ENCODE results near the gene ZP1.

ZP1 gene

DNA sequence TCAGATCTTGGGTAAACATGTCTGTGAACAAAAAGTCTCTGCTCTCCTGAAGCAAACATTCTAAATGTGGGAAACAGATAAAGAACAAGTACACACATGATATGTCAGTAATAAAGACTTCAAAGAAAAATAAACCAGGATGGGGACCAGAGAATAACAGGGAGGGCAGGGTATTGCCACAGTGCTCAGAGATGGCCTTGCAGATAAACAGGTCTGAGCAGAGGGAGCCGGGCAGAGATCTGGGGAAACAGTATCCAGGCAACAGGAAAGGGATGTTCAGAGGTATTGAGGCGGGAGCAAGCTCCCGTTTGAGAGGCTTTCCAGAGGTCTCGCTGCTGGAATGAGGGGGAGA, 22.5 kb upstream of the ZP1 start:
- DNase-seq: no peak

DNA sequence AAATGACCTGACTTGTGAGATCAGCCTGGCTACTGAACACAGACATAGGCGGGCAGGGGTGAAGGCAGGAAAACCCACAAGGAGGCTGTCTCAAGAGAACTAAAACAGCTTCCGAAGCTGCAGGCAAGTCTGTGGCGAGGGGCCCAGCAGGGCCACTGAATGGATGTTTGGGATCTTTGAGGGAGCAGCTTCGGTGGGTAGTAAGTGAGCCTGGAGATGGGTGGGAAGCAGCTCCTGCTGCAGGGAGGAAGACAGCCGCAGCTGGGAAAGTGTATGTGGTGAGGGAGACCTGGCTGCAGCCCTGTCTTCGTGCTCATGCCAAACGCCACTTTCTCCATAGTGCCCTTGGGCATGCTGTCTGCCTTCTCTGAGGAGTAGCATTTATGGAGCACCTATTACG, 22.0 kb upstream of the ZP1 start:
- no peak for DNase-seq

DNA sequence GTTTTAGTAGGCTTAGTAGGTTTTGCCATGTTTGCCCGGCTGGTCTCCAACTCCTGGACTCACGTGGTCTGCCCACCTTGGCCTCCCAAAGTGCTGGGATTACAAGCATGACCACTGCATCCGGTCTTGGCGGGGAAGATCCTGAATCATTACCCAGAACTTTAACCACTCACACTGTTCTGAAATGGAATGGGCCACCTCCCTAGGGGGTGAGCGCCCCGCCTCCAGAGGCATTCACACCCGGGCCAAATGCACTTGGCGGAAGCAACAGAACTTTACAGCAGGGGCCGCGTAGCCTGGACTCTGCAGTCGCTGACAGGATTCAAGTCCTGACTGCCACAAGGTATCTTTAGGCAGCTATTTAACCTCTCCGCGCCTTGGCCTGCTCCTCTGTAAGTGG, 20.1 kb upstream of the ZP1 start:
- DNase-seq: no peak

DNA sequence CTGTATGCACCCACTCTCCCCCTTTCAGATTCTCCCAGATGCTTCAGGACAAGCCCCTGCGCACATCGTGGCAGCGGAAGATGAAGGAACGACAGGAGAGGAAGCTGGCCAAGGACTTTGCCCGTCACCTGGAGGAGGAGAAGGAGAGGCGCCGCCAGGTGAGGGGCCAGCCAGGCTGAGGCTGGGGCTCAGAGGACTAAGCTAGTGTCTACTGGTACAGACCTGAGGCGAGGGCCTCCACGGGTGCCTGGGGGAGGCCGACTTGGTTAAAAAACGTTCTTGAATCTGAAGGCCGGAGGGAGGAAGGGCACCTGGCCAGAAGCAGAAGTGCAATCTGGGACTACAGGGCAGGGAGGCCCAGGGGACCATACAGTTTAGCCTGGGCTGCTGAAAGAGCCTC, 19.4 kb upstream of the ZP1 start:
- no peak for DNase-seq

DNA sequence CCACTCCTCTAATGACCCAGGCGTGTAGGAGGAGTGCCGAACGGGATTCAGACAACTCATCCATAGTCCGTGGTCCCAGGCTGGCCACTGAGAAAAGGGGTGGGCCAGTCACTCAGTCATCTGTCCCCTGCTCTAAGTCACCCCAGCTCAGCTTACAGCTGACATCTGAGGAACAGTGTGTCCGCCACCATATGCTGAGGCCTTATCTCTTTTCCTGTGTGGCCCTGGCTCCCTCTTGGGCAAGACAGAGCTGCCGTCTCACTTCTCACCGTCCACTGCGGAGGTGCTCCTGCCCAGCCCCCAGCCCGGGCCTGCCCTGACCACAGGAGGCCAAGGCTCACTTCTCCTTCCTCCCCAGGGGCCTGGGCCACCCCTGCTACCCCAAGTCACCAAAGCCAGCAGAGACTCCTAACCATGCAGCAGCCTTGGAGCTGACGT, 18.6 kb upstream of the ZP1 start:
- DNase-seq: no peak

DNA sequence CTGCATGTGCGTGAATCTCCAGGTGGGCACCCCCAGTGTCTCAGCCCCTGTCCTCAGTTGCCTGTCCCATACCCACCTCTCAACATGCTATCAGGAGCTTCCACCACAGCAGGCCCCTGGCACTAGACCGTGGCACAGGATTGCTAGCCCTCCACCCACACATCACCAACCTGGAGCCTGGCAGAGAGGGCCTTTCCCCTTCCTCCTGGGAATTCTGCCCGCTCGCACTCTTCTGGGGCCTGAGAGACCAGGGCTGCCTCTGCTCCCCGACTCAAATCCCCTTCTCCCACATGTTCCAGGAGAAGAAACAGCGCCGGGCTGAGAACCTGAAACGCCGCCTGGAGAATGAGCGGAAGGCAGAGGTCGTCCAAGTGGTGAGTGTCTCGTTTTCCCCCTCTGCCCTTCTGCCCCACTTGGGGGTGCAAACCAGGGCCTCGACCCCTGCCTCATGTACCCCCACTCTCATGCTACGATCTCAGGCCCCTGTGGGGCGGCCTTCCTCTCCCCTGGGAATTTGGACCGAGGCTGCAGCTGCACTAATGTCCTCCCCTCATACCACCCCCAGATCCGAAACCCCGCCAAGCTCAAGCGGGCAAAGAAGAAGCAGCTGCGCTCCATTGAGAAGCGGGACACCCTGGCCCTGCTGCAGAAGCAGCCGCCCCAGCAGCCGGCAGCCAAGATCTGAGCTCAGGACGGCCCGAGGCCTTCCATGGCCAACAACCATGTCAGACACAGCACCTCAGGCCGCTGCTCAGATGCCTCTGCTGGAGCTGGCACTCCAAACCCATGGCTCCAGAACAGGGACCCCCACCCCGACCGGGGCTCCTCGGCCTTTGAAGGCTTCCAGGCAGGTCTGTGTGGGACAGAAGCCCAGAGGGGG, 17.5 kb upstream of the ZP1 start:
- DNase-seq: no peak

DNA sequence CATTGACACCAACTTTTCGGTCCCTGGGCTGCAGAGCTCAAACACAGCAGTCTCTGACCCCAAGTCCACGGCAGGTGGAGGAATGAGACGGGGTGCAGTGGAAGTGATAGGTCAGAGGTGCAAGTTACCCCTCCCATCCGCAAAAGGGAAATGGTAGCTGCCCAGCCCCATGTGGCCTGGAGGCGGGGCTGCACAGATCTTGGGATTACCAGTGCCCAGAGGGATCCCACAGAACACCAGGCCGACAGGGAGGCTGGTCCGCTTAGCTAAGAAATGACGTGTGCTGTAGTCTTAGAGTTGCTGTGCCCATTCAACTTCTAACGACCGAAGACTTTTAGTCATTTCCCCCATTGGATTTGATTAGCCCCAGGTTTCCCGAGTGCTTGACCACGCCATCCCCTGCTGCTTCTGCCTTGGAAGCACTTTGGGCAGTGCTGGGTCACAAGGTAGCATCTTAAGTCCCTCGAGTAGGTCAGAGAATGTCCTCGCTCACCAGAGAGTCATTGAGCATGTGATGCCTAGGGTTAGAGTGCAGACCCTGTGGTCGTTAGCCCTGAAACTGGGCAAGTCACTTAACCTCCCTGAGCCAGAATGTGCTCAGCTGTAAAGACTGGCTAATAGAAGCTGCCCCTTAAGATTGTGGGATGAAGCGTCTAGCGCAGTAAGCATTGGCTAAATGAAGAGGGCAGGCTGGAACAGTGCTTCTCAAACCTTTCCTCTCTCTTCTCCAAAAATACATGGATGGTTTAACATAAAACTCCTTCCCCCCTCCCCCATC, 15.8 kb upstream of the ZP1 start:
- no peak for DNase-seq

DNA sequence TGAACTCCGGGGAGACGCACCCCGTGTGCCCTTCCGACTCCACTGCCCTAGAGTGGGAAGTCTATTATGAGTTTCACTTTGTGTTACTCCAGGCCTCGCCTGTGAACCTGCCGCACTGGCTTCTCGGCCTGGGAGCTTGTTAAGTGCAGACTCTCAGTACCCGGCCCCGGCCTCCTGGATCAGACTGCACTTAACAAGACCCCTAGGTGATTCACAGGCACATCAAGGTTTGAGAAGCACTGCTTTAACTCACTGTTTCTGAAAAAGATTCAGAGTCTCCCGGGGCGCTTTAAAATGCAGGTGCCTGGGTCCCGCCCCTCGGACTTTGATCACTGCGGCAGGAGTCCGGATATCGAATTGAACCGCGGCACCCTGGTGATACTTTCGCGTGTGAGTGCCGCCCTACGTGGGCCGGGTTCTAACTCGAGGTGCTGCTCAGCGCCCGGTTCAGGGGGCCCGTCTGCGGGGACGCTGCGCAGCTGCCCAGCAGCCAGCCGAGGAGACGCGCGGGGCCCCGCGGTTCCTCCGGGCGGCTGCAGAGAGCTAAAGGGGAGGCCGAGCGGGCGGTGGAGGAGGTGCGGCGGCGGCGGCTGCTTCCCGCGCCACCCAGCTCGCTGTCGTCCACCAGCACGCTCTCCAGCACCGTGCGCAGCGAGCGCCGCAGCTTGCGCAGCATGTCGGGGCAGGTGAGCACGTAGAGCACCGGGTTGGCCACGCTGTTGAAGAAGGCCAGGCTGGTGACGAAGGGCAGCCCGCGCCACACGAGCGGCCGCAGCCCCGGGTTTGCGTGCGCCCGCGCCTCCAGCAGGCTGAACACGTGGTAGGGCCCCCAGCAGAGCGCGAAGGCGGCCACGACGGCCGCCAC, 15.0 kb upstream of the ZP1 start:
- no peak for DNase-seq

DNA sequence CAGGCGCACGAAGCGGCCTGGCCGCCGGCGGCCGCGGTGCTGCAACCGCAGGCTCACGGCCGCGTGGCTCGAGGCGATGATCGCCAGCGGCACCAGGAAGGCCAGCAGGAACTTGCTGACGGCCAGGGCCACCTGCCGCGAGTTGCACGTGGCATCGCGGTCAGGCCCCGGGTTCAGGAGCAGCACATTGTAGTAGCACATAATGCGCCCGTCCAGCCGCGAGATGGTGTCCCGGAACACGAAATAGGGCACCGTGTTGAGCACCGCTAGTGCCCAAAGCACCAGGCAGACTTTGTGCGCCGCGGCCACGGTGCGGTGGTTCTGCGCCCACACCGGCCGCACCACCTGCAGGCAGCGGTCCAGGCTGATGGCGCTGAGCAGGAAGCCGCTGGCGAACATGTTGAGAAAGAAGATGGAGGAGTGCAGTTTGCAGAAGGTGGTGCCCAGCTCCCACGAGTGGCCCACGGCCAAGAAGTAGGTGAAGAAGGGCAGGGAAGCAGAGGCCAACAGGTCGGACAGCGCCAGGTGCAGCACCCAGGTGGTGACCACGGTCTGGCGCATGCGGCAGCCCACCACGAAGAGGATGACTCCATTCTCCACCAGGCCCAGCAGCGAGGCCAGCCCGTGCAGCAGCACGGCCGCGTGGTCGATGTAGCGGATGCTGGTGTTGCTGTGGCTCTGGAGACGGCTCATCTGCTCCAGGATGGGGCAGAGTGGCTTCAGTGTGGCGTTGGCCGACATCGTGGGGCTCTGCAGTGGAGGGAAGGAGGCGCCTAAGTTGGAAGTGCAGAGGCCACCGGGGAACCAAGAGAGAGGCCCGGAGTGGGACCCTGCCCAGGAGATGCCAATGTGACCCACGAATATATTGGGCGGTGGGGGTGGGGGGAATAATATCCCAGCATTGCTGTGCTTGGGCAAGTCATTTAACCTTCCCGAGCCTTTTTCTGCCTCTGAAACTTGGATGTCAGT, 14.1 kb upstream of the ZP1 start:
- no peak for DNase-seq

DNA sequence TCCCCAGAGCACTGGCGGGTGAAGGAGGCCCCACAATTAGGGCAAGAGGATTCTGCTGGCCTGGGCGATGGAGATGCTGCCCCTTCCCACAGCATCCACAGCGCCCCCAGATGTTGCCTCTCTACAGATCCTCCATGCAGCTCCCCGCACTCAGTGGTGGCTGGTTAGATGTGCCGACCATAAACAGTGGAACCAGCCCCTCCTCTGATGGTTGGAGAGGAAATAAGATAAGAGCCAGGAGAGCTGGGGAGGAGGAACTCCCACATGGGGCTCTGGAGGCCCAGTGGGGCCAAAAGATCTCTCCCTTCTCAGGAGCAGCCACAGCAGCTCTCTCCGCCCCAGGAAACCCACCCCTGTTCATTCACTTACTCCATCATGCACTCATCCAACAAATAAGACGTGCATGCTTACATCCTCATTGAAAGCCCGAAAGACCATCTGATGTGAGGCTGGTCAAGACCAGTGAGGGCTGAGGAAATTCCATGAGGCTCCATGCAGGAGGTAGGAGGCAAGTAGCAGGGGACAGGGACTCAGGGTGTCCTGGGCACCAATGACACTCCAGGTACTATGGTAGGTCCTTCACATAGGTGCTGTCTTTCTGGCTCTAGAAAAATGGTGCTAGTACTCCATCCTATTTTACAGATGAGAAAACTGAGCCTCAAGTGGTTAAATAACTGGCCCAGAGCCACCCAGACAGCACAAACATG, 13.0 kb upstream of the ZP1 start:
- DNase-seq: no peak

DNA sequence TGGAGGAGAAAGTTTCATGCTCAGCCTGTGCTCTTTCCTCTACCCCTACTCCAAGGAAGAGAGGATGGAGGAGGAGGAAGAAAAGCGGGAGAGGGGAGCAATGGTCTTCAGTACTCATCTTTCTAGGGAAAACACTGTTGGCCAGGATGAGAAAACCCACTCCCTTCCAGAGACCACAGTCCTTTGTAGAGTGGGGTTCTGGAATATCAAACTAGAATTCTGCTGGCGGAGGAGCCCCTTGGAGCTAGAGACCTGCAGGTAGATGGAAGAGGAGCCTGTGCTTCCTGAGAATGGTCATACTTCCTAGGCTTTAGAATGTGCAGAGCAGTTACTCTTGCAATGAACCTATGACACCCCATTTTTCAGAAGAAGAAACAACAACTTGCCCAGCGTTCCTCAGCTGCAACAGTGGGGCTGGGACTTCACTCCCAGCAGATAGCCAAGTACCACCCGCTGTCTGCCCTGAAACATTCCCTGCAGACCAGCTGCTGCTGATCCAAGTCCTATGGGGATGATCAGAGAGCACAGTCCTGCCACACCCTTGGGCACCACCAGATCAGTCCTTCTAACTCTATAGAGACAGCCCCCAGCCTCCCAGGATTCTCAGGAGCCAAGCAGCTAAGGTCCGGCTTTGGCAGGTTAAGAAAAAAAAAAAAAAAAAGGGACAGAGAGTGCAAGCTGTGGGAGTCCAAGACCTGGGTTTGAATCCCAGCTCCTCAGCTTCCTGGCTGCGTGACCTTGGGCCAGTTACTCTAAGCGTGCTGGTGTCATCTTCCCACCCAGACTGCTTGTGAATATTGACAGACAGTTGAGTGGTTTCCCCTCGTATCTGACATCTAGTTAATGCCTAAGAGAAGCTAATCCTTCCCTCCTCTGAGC, 12.3 kb upstream of the ZP1 start:
- DNase-seq: no peak

DNA sequence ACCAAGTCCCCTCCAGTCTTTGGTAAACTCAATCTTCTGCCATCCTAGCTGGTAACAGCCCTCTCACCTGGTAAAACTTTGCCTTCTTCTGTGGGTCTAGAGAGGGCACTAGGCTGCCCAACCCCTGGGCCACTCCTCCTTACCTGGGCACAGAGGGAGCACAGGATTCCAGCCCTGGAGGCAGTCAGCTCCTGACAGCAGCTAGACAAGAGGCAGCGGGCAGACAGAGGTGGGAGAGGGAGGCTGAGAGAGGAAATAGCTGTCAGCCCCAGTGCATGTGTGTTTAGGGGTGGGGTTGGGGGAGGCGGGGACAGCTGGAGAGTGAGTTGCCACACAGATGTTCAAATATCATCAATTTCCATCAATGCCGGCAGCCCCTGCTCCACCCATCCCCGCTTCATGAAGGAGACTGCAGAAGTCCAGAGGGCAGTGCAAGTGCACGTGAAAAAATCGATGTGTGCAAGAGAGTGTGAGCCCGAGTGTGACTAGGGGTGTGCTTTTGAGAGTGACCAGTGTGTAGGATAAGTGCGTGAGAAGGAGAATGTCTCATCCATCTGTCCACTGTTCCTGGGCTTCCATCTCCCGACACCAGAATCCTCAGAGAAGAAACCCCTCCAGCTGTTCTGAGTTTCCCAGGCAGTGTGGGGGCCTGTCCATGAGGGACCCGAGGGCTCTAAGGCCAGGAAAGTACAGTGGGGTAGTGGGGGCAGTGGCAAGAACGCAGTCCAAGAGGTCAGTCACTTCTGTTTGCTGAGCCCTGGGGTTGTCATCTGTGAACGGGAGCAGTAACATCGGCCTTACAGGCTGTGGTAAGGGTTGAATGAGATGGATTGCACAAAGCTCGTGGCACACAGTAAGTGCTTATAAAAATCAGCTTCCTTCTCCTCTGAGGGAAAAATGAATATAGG, 11.4 kb upstream of the ZP1 start, which contains the start of gene PTGDR2:
Gene PTGDR2, minus strand, starts transcription at position 225 of the 908 bp plus-strand sequence. CDS start 2,228 bp downstream, outside the sequence.
- DNase-seq: no peak

DNA sequence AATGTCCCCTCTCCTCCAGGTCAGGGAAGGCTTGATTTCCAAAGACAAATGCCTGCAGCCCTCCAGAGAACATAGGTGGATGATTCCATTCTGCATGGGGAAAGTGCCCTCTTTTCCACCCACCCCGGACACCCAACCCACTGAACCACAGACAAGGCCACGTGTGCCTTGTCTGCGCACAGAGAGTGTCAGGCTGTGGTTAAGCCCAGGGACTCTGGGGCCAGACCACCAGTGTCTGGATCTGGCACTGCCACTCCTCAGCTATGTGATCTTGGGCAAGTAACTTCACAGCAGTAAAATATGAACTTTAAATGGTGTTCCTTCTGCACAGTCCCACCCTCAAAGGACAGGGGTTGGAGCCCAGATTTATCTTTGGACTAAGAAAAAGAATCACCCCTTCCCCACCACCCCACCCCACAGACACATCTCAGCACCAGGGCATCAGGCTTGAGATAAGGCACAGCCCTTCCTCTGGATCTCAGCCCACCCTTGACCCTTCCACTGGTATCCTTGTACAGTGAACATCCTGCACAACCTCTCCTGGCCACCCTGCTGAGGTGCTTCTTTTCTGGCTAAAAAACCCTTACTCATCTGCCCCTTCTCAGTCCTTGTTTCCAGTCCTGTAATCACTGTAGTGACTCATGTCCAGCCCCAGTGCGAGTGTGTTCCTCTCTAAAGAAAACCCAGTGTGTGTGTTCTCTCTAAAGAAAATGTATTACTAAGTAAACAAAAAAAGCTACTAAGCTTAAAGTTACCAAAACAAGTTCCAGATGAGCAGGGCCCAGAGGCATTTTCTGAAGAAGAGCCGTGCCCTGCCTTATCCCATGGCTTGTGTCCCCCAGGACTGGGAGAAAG, 9.7 kb upstream of the ZP1 start:
- DNase-seq: no peak

DNA sequence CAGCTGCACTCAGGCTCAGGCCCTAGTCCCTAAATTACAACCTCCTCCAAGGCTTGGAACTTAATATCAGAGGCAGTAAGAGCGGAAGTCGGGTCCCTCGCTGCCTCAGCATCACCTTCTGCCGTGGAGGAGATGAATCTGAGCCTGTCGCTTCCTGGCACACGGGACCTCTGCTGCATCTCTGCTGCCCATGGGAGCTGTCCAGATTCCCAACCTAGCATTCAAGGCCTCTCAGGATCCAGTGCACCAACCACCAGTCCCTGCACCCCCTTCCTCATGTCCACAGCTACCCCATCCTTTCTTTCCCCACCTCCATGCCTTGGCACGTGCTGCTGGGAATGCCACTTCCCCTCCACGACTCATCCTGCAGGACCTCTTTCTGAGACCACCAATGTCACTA, 9.1 kb upstream of the ZP1 start:
- DNase-seq: no peak

DNA sequence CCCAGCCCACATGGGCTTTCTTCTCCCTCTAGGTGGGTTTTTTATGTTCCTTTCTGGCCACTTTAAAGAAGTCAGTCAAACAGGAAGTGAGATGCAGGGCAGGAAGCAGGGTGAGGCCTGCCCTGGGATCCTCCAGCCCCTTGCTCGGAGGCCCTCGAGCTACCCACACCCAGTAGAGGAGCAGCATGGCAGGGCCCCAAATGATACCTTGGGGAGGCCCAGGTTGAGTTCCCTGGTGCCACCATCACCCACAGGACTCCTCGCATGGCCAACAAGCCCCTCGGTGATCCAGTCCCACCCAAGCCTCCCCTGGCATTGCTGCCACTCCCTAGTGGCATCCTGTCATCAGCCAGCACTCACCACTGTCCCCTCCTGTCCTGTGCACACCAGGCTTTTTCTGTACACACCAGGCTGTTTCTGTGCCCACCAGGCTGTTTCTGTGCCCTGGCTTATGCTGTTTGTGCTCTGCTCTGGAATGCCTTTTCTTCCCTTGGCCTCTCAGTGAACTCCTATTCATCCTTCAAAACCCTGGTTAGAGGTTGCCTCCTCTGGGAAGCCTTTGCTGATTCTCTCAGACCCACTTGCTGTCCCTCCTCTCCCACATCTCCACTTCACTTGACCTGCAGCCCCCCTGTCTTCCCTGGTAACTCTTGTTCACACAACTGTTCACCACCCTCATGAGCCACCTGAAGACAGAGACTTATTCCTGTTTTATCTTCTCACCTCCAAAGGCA, 8.4 kb upstream of the ZP1 start:
- no peak for DNase-seq

DNA sequence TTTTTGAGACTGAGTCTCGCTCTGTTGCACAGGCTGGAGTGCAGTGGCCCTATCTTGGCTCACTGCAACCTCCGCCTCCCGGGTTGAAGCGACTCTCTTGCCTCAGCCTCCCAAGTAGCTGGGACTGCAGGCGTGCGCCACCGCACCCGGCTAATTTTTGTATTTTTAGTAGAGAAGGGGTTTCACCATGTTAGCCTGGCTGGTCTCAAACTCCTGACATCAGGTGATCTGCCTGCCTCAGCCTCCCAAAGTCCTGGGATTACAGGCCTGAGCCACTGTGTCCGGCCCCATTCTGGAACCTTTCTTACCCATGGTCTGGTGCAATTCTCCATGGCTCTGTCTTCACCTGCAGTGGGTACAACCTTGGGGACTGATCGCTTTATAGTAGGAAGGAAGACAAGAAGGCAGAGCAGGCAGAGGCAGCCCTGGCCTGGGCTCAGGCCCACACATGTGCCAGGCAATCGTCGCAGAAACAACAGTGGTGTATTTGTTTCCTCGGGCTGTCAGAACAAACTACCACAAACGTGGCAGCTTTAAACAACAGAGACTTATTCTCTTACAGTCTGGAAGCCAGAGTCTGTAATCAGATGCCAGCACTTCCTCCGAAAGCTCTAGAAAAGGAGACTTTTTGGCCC, 7.6 kb upstream of the ZP1 start:
- DNase-seq: no peak

DNA sequence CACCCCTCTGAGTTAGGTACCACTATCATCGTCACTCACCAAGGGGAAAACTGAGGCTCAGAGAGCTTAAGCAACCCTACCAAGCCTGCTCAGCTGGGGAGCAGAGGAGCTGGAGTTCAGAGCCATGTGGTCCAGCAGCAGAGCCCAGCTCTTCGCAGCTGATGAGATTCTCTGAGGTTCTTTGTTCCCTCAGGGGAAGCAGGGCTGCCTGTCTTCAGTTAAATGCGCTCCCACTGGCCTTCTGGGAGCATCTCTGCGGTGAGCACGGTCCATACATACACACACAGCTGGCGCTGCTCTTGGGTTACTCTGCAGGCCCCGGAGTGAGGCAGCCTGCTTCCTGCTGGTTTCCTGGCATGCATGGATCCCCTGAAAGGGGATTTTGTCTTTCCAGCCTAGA, 6.4 kb upstream of the ZP1 start:
- DNase-seq: no peak

Measured in activated gamma-delta T cell (primary cell).